ENCODE data around the gene GPR42. TPM values are rescaled to one million over a fixed set of nuclear protein-coding genes. Genes with fewer than 3 reads are reported as not detected.

Gene GPR42
- total RNA-seq, 4 donors from 2014 or later: not detected

GRCh38 chr19:35350591-35350990 lies 20.3 kb upstream of the GPR42 start:
- no peak overlapping the region for H3K4me3 ChIP-seq
- peak; percentile 50 to 52 for DNase-seq (ENCODE audit: low spot score in 2 of 2)
- no peaks in the 10 kb centered on the region for H3K36me3 ChIP-seq
- H3K9me3 ChIP-seq: no peaks in the 10 kb centered on the region
- TF ChIP-seq EP300 (IDR thresholded peaks at IDR 0.05): no peak
- no peak for TF ChIP-seq POLR2A (IDR thresholded peaks at IDR 0.05)
- TF ChIP-seq POLR2AphosphoS5 (IDR thresholded peaks at IDR 0.05): no peak
- no peak for TF ChIP-seq CTCF (IDR thresholded peaks at IDR 0.05)
- no peak overlapping the region for H3K27ac ChIP-seq
- peaks cover 8% of the 10 kb centered on the region for H3K4me1 ChIP-seq
- peaks cover 26% of the 10 kb centered on the region for H3K27me3 ChIP-seq
- 86% methylated on average over 7 of the region's 7 CpGs for WGBS

DNA sequence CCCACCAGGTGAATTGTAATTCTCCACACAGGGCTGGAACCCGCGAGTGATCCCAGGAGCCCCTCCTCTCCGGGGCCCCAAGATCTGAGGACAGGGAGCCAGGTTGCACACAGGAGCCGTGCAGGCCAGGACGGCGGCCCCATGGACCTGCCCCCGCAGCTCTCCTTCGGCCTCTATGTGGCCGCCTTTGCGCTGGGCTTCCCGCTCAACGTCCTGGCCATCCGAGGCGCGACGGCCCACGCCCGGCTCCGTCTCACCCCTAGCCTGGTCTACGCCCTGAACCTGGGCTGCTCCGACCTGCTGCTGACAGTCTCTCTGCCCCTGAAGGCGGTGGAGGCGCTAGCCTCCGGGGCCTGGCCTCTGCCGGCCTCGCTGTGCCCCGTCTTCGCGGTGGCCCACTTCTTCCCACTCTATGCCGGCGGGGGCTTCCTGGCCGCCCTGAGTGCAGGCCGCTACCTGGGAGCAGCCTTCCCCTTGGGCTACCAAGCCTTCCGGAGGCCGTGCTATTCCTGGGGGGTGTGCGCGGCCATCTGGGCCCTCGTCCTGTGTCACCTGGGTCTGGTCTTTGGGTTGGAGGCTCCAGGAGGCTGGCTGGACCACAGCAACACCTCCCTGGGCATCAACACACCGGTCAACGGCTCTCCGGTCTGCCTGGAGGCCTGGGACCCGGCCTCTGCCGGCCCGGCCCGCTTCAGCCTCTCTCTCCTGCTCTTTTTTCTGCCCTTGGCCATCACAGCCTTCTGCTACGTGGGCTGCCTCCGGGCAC lies 19.3 kb upstream of the GPR42 start:
- Histone ChIP-seq H3K4me1 (peaks cover 8% of the 10 kb centered on the region), H3K27me3 (peaks cover 23% of the 10 kb centered on the region), H3K36me3 (no peaks in the 10 kb centered on the region), H3K9me3 (no peaks in the 10 kb centered on the region), H3K27ac (no peak overlapping the region), H3K4me3 (no peak overlapping the region)
- WGBS: 93% methylated on average over 30 of the region's 47 CpGs
- peak in 1 of 2 donors; percentile 47 for DNase-seq (ENCODE audit: low spot score in 2 of 2)
- TF ChIP-seq CTCF (IDR thresholded peaks at IDR 0.05): no peak
- TF ChIP-seq POLR2AphosphoS5 (IDR thresholded peaks at IDR 0.05): no peak
- no peak for TF ChIP-seq EP300 (IDR thresholded peaks at IDR 0.05)
- TF ChIP-seq POLR2A (IDR thresholded peaks at IDR 0.05): no peak

DNA sequence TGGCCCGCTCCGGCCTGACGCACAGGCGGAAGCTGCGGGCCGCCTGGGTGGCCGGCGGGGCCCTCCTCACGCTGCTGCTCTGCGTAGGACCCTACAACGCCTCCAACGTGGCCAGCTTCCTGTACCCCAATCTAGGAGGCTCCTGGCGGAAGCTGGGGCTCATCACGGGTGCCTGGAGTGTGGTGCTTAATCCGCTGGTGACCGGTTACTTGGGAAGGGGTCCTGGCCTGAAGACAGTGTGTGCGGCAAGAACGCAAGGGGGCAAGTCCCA lies 18.8 kb upstream of the GPR42 start:
- H3K27me3 ChIP-seq: peaks cover 20% of the 10 kb centered on the region
- DNase-seq (ENCODE audit: low spot score in 2 of 2): no peak
- no peak overlapping the region for H3K4me3 ChIP-seq
- 79% methylated on average over 14 of the region's 18 CpGs for WGBS
- no peak overlapping the region for H3K27ac ChIP-seq
- peaks cover 8% of the 10 kb centered on the region for H3K4me1 ChIP-seq
- H3K36me3 ChIP-seq: no peaks in the 10 kb centered on the region
- no peaks in the 10 kb centered on the region for H3K9me3 ChIP-seq
- no peak for TF ChIP-seq POLR2A (IDR thresholded peaks at IDR 0.05)
- TF ChIP-seq CTCF (IDR thresholded peaks at IDR 0.05): no peak
- TF ChIP-seq POLR2AphosphoS5 (IDR thresholded peaks at IDR 0.05): no peak
- TF ChIP-seq EP300 (IDR thresholded peaks at IDR 0.05): no peak

DNA sequence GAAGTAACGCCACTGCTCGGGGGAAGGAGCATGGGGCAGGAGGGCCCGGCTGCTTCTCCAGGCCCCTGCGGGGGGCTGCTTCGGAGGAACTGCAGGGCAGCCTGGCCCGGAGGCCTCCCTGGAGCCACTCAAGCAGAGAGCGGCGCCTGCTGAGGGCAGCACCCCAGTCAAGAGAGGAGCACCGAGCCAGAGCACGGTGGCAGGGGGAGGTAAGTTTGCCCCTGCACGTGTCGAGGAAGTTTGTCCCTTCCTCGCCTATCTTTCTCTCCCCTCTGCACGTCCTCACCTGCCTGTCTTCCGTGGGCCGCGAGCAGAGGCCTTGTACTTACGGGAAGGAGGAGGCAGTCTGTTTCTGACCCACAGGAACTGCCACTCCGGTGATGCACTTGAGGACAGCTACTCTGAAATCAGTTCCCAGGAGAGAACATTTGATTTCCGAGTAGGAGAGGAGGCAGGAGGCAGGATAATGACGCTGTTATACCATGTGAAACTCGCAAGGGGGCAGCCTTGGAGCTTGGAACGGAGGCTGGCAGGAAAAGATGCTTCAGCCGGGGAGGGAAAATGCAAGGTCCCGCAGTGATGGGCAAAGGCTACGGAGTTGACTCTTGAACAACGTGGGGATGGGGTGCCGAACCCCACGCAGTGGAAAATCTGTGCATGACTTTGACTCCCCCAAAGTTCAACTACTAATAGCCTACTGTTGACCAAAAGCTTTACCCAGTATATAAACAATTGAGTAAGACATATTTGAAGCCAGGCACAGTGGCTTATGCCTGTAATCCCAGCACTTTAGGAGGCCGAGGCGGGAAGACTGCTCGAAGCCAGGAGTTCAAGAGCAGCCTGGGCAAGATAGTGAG lies 18.2 kb upstream of the GPR42 start:
- H3K4me1 ChIP-seq: peaks cover 10% of the 10 kb centered on the region
- 20% methylated on average over 25 of the region's 32 CpGs for WGBS
- peaks cover 21% of the 10 kb centered on the region for H3K27me3 ChIP-seq
- peak in 1 of 2 donors; percentile 70 for DNase-seq (ENCODE audit: low spot score in 2 of 2)
- no peak overlapping the region for H3K27ac ChIP-seq
- peak; percentile 75 to 81 for TF ChIP-seq CTCF (IDR thresholded peaks at IDR 0.05)
- no peak for TF ChIP-seq POLR2A (IDR thresholded peaks at IDR 0.05)
- no peak for TF ChIP-seq POLR2AphosphoS5 (IDR thresholded peaks at IDR 0.05)
- TF ChIP-seq EP300 (IDR thresholded peaks at IDR 0.05): no peak
- no peaks in the 10 kb centered on the region for H3K36me3 ChIP-seq
- no peak overlapping the region for H3K4me3 ChIP-seq
- no peaks in the 10 kb centered on the region for H3K9me3 ChIP-seq

GRCh38 chr19:35353635-35354034 lies 17.2 kb upstream of the GPR42 start:
- DNase-seq (ENCODE audit: low spot score in 2 of 2): peak in 1 of 2 donors; percentile 20
- Histone ChIP-seq H3K36me3 (no peaks in the 10 kb centered on the region), H3K4me1 (peaks cover 17% of the 10 kb centered on the region), H3K27ac (no peak overlapping the region), H3K9me3 (no peaks in the 10 kb centered on the region), H3K4me3 (no peak overlapping the region), H3K27me3 (peaks cover 28% of the 10 kb centered on the region)
- TF ChIP-seq POLR2A (IDR thresholded peaks at IDR 0.05): no peak
- no peak for TF ChIP-seq POLR2AphosphoS5 (IDR thresholded peaks at IDR 0.05)
- no peak for TF ChIP-seq EP300 (IDR thresholded peaks at IDR 0.05)
- TF ChIP-seq CTCF (IDR thresholded peaks at IDR 0.05): no peak
- WGBS: 64% methylated on average over 9 of the region's 9 CpGs

Measured in suprapubic skin (tissue), 4 donors.